H9 (cell line): ENCODE results near the gene PCSK6. TPM values are rescaled to one million over a fixed set of nuclear protein-coding genes. Genes with fewer than 3 reads are reported as not detected.

Experiments used
- DNase-seq: peaks from one replicate; pipeline ENCODE4 v3.0.0-alpha.2; 2017
- H2AFZ ChIP-seq: one replicate; pipeline ENCODE4 v1.6.1; 2013; ENCODE audit warnings: mild to moderate bottlenecking, low read length, control low read depth, moderate library complexity
- H2AK5ac ChIP-seq: 2 replicates; pipeline ENCODE4 v1.6.1; 2013; ENCODE audit warnings: low read length, control low read depth, mixed read lengths; ENCODE audit not compliant: insufficient read length
- H2BK120ac ChIP-seq: one replicate; pipeline ENCODE4 v1.6.1; 2013; ENCODE audit warnings: low read depth, mild to moderate bottlenecking, low read length, control low read depth, inconsistent platforms; ENCODE audit not compliant: poor library complexity, severe bottlenecking
- H2BK12ac ChIP-seq: 2 replicates; pipeline ENCODE4 v1.6.1; 2013; ENCODE audit warnings: low read length, control low read depth, mixed read lengths, low read depth; ENCODE audit not compliant: insufficient read length
- H2BK15ac ChIP-seq: 2 replicates; pipeline ENCODE4 v1.6.1; 2013; ENCODE audit warnings: low read depth, low read length, control low read depth
- H2BK20ac ChIP-seq: one replicate; pipeline ENCODE4 v1.6.1; 2013; ENCODE audit warnings: low read depth, mild to moderate bottlenecking, low read length, control low read depth, inconsistent platforms; ENCODE audit not compliant: poor library complexity, severe bottlenecking
- H2BK5ac ChIP-seq: 2 replicates; pipeline ENCODE4 v1.6.1; 2013; ENCODE audit warnings: low read length, control low read depth, mixed read lengths; ENCODE audit not compliant: insufficient read length
- H3K14ac ChIP-seq: 2 replicates; pipeline ENCODE4 v1.6.1; 2013; ENCODE audit warnings: low read length, control low read depth; ENCODE audit not compliant: insufficient read depth
- H3K18ac ChIP-seq: 2 replicates; pipeline ENCODE4 v1.6.1; 2013; ENCODE audit warnings: low read depth, mild to moderate bottlenecking, mixed read lengths, low read length, control low read depth; ENCODE audit not compliant: insufficient read length
- H3K23ac ChIP-seq: 2 replicates; pipeline ENCODE4 v1.6.1; 2013; ENCODE audit warnings: low read length, control low read depth, mixed read lengths, low read depth; ENCODE audit not compliant: insufficient read length
- H3K23me2 ChIP-seq: 2 replicates; pipeline ENCODE4 v1.6.1; 2013; ENCODE audit warnings: low read depth, mild to moderate bottlenecking, mixed read lengths, low read length, control low read depth; ENCODE audit not compliant: insufficient read length, poor library complexity, severe bottlenecking
- H3K27ac ChIP-seq: 2 replicates; pipeline ENCODE4 v1.5.1; 2013; ENCODE audit warnings: low read length, control low read depth, mixed read lengths, low read depth; ENCODE audit not compliant: insufficient read length
- H3K27me3 ChIP-seq: 2 replicates; pipeline ENCODE4 v1.6.1; 2013; ENCODE audit warnings: low read length, control low read depth, inconsistent platforms; ENCODE audit not compliant: insufficient read depth
- H3K4ac ChIP-seq: 2 replicates; pipeline ENCODE4 v1.6.1; 2013; ENCODE audit warnings: low read depth, mild to moderate bottlenecking, control low read depth, inconsistent platforms, low read length, moderate library complexity
- H3K4me1 ChIP-seq: 2 replicates; pipeline ENCODE4 v1.6.1; 2013; ENCODE audit warnings: low read length, control low read depth, inconsistent platforms; ENCODE audit not compliant: insufficient read depth
- H3K4me2 ChIP-seq: 2 replicates; pipeline ENCODE4 v1.6.1; 2013; ENCODE audit warnings: low read length, control low read depth, mixed read lengths; ENCODE audit not compliant: insufficient read length, insufficient read depth
- H3K56ac ChIP-seq: 2 replicates; pipeline ENCODE4 v1.6.1; 2013; ENCODE audit warnings: low read depth, mild to moderate bottlenecking, mixed read lengths, low read length, control low read depth; ENCODE audit not compliant: insufficient read length
- H3K79me1 ChIP-seq: 2 replicates; pipeline ENCODE4 v1.6.1; 2013; ENCODE audit warnings: low read depth, mild to moderate bottlenecking, moderate library complexity, low read length, control low read depth, inconsistent platforms; ENCODE audit not compliant: insufficient read depth, poor library complexity, severe bottlenecking
- H3K79me2 ChIP-seq: 2 replicates; pipeline ENCODE4 v1.6.1; 2013; ENCODE audit warnings: low read length, control low read depth, inconsistent platforms; ENCODE audit not compliant: insufficient read depth
- H3K9ac ChIP-seq: 2 replicates; pipeline ENCODE4 v1.6.1; 2013; ENCODE audit warnings: low read length, control low read depth, mixed read lengths; ENCODE audit not compliant: insufficient read length; ENCODE audit errors: extremely low read depth
- H3K9me3 ChIP-seq: one replicate; pipeline ENCODE4 v1.6.1; 2013; ENCODE audit warnings: low read depth, low read length, inconsistent platforms; ENCODE audit not compliant: control insufficient read depth
- H3T11ph ChIP-seq: one replicate; pipeline ENCODE4 v1.6.1; 2013; ENCODE audit warnings: mild to moderate bottlenecking, low read length, control low read depth, inconsistent platforms
- H4K20me1 ChIP-seq: one replicate; pipeline ENCODE4 v1.6.1; 2013; ENCODE audit not compliant: control insufficient read depth, insufficient read length, insufficient read depth
- H4K5ac ChIP-seq: 2 replicates; pipeline ENCODE4 v1.6.1; 2013; ENCODE audit warnings: low read depth, mild to moderate bottlenecking, mixed read lengths, low read length, control low read depth; ENCODE audit not compliant: insufficient read length
- H4K8ac ChIP-seq: replicated peaks from 2 replicates; pipeline ENCODE4 v1.6.1; 2013; ENCODE audit warnings: low read length, control low read depth, mixed read lengths, low read depth; ENCODE audit not compliant: insufficient read length
- H4K91ac ChIP-seq: 2 replicates; pipeline ENCODE4 v1.6.1; 2013; ENCODE audit warnings: low read depth, mild to moderate bottlenecking, moderate library complexity, mixed read lengths, low read length, control low read depth; ENCODE audit not compliant: insufficient read length
- H3K27ac Mint-ChIP-seq, 3 experiments: 2 replicates in 2 of 3; 3 replicates in 1 of 3; pipeline ENCODE4 v1.8.0; 2020 to 2021; ENCODE audit warnings: mixed read lengths in 3 of 3, mild to moderate bottlenecking in 1 of 3, moderate library complexity in 1 of 3
- H3K27me3 Mint-ChIP-seq: 2 replicates; pipeline ENCODE4 v1.8.0; 2021; ENCODE audit warnings: low read depth, mild to moderate bottlenecking, moderate library complexity, mixed read lengths
- H3K36me3 Mint-ChIP-seq, 3 experiments: 2 replicates in 2 of 3; 3 replicates in 1 of 3; pipeline ENCODE4 v1.8.0; 2020 to 2021; ENCODE audit warnings: low read depth in 3 of 3, mixed read lengths in 3 of 3; ENCODE audit not compliant: insufficient read depth in 1 of 3
- H3K4me1 Mint-ChIP-seq, 2 experiments: 2 replicates each; pipeline ENCODE4 v1.8.0; 2020; ENCODE audit warnings: mixed read lengths in 2 of 2
- H3K4me3 Mint-ChIP-seq, 2 experiments: 2 replicates in 1 of 2; 3 replicates in 1 of 2; pipeline ENCODE4 v1.8.0; 2020 to 2021; ENCODE audit warnings: mild to moderate bottlenecking in 2 of 2, mixed read lengths in 2 of 2, moderate library complexity in 1 of 2
- H3K9me3 Mint-ChIP-seq, 2 experiments: 2 replicates in 1 of 2; 3 replicates in 1 of 2; pipeline ENCODE4 v1.8.0; 2020; ENCODE audit warnings: mild to moderate bottlenecking in 2 of 2, mixed read lengths in 2 of 2, moderate library complexity in 1 of 2
- CTCF ChIP-seq: fragments of 200-600 bp; sonication (generic); conservative IDR thresholded peaks from 3 replicates; pipeline ENCODE4 v1.8.0; 2021; ENCODE audit warnings: antibody characterized with exemption, mild to moderate bottlenecking
- WGBS: extraction: QIAGEN DNeasy Blood & Tissue Kit; methylation state at CpG from one replicate; pipeline ENCODE4 v1.1.7; 2013; ENCODE audit warnings: missing lambda C conversion rate, low lambda C conversion rate, mixed read lengths; ENCODE audit not compliant: insufficient read length; ENCODE audit errors: extremely low coverage; 5-methylcytosine and 5-hydroxymethylcytosine counted together
- total RNA-seq: library from RNA; stranded (reverse); gene quantifications from 2 replicates; pipeline ENCODE4 v1.2.1, GENCODE V29; 2021

The PCSK6 gene
- total RNA-seq, 1 experiment from 2014 or later, result 4.0 TPM

GRCh38 chr15:101494251-101494796 lies 4.8 kb upstream of the PCSK6 start:
- peaks cover 18 to 22% of the 10 kb centered on the region in 2 experiments for H3K9me3 Mint-ChIP-seq
- H3K9me3 ChIP-seq, result no peaks in the 10 kb centered on the region
- no peak overlapping the region for H3K56ac ChIP-seq
- no peak overlapping the region for H4K91ac ChIP-seq
- H3K27me3 ChIP-seq, result peaks cover 3% of the 10 kb centered on the region; the same call in 1 of the 2 replicates
- H2BK15ac ChIP-seq, result no peak overlapping the region
- no peaks in the 10 kb centered on the region for H3K23me2 ChIP-seq
- no peak overlapping the region for H4K8ac ChIP-seq
- H3K9ac ChIP-seq, result no peak overlapping the region
- H3K27ac Mint-ChIP-seq, result no peak overlapping the region
- H3K36me3 Mint-ChIP-seq, result peaks cover 0 to 23% (median 1%) of the 10 kb centered on the region in 3 experiments; a peak in 4 of 7 replicates
- peaks cover 73% of the 10 kb centered on the region for H3K27me3 Mint-ChIP-seq
- WGBS, result no CpG with 5 or more reads among the region's 10 CpGs
- H2BK12ac ChIP-seq, result no peak overlapping the region
- H3K18ac ChIP-seq, result no peak overlapping the region
- no peak overlapping the region for H3T11ph ChIP-seq
- H3K4me1 Mint-ChIP-seq, result peaks cover 31 to 42% of the 10 kb centered on the region in 2 experiments
- H3K14ac ChIP-seq, result no peak overlapping the region
- H2BK5ac ChIP-seq, result no peak overlapping the region
- no peak overlapping the region for H3K4ac ChIP-seq
- no peaks in the 10 kb centered on the region for H3K79me1 ChIP-seq
- H3K4me2 ChIP-seq, result no peak overlapping the region
- H3K4me1 ChIP-seq, result no peaks in the 10 kb centered on the region
- no peak overlapping the region; a peak in 1 of 5 replicates for H3K4me3 Mint-ChIP-seq
- DNase-seq, result no peak
- no peaks in the 10 kb centered on the region for H4K20me1 ChIP-seq
- no peak overlapping the region for H2BK20ac ChIP-seq
- no peak overlapping the region for H2BK120ac ChIP-seq
- no peak overlapping the region for H4K5ac ChIP-seq
- no peak overlapping the region for H2AK5ac ChIP-seq
- no peak for TF ChIP-seq CTCF
- H2AFZ ChIP-seq, result no peak overlapping the region
- H3K23ac ChIP-seq, result no peak overlapping the region
- no peaks in the 10 kb centered on the region for H3K79me2 ChIP-seq
- no peak overlapping the region for H3K27ac ChIP-seq
